AG09309 (cell line): Measurements from ENCODE around the gene XRCC3.

Experiments
- DNase-seq: peaks from one replicate; pipeline ENCODE4 v3.0.0-alpha.2; 2010; ENCODE audit warnings: low read depth
- H3K4me3 ChIP-seq: 2 replicates; pipeline ENCODE4 v1.5.1; 2011; ENCODE audit warnings: mild to moderate bottlenecking, low read depth, low read length, moderate library complexity; ENCODE audit not compliant: control insufficient read depth
- CTCF ChIP-seq: IDR thresholded peaks from 2 replicates; pipeline ENCODE4 v1.5.1; 2011; ENCODE audit warnings: mild to moderate bottlenecking, low read depth, low read length, inconsistent platforms; ENCODE audit not compliant: insufficient read depth, control insufficient read depth; ENCODE audit errors: missing control alignments

Gene XRCC3

GRCh38 chr14:103739466-103739792 lies 24.2 kb upstream of the XRCC3 start:
- no peak for DNase-seq
- no peak overlapping the region for H3K4me3 ChIP-seq
- TF ChIP-seq CTCF = no peak

GRCh38 chr14:103738701-103739451 lies 23.6 kb upstream of the XRCC3 start:
- TF ChIP-seq CTCF = no peak
- no peak overlapping the region for H3K4me3 ChIP-seq
- DNase-seq = no peak

DNA sequence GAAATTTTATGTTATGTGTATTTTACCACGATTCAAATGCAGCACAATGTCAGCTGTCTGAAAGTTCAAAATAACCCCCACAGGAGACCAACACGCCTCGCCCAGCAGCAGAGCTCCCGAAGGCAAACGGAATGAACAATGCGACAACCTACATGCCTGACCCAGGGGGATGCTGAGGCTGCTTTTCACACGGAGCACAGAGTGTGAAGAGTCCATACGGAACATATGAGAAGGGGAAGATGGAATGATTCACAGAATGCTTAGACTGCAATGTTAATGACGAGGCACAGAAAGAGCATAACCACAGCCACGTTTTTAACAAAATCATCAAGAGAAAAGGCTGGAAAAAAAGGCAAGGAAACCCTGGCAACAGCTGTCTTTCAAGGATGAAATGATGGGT lies 22.9 kb upstream of the XRCC3 start:
- H3K4me3 ChIP-seq = no peak overlapping the region

GRCh38 chr14:103737432-103738045 lies 22.3 kb upstream of the XRCC3 start:
- no peak overlapping the region for H3K4me3 ChIP-seq
- no peak for DNase-seq
- no peak for TF ChIP-seq CTCF

More for the DNA sequence above, 22.9 kb upstream of the XRCC3 start:
- TF ChIP-seq CTCF = no peak
- no peak for DNase-seq

DNA sequence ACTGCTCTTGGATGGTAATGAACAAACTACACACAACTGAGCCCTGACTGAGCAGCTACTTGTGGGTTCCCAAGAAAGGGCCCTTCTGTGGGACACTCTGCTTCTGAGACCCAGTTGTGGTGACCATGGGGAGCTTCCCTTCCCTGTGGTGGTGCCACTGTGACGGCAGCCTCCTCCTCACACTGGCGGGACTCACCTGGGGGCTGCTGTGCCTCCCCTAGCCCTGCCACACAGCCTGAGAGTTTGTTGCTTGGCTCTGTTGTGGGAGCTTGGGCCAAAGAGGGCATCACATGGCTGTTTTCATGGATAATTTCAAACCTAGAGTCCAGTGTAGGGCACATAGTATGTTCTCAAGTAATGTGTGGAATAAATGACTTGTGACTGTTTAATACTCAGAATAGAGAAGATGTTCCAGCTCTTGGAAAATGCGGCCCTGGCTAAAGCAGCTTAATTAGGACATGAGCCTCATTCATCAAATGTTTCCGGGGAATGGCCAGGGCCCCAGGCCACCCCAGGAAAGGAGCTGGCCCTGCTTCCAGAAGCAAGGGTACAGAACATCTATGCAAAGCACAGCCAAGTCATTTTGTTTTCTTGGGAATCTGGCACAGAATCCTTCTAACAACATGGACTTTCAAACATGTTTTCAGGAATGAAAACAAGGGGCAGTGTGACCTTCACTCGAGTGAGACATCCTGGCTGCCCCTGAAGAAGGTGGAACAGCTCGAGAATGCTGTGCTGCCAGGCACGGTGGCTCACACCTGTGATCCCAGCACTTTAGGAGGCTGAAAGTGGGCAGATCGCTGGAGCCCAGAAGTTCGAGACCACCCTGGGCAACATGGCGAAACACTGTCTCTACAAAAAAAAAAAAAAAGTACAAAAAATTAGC lies 21.5 kb upstream of the XRCC3 start:
- TF ChIP-seq CTCF = no peak
- H3K4me3 ChIP-seq = no peak overlapping the region
- DNase-seq = no peak

- no peak overlapping the region for H3K4me3 ChIP-seq
- no peak for DNase-seq
- no peak for TF ChIP-seq CTCF
These were observed 20.7 kb upstream of the XRCC3 start for GRCh38 chr14:103735815-103736545.
